ENCODE results near the gene C2.

DNA sequence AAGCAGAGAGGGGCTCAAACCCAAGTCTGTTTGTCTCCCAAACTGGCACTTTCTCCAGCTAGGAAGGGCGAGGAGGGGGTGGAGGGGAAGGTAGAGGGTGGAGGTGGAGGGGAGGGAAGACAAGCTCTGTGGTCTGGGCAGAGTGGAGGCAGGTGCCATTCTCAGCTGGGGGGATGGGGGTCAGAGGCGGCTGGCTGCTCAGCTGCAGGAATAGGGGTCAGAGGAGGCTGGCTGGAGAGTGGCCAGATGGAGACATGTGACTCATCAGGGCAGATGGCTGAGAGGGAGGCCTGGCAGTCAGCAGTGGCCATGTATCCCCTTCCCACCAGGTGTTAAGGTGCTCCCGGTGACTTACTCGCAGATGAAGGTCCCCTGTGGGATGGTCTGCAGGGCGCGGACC is 45.2 kb upstream of the C2 start:
- TF ChIP-seq, protein P1, sequence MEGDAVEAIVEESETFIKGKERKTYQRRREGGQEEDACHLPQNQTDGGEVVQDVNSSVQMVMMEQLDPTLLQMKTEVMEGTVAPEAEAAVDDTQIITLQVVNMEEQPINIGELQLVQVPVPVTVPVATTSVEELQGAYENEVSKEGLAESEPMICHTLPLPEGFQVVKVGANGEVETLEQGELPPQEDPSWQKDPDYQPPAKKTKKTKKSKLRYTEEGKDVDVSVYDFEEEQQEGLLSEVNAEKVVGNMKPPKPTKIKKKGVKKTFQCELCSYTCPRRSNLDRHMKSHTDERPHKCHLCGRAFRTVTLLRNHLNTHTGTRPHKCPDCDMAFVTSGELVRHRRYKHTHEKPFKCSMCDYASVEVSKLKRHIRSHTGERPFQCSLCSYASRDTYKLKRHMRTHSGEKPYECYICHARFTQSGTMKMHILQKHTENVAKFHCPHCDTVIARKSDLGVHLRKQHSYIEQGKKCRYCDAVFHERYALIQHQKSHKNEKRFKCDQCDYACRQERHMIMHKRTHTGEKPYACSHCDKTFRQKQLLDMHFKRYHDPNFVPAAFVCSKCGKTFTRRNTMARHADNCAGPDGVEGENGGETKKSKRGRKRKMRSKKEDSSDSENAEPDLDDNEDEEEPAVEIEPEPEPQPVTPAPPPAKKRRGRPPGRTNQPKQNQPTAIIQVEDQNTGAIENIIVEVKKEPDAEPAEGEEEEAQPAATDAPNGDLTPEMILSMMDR (IDR thresholded peaks at IDR 0.05; ENCODE audit: insufficient read depth, low read length) = no peak
- no peak for TF ChIP-seq POLR2AphosphoS5 (IDR thresholded peaks at IDR 0.05; ENCODE audit: low read depth)
